DMS153 (cell line): ENCODE measurements around the gene CAPN9.
"Not testable (repeated sequence)": the region's sequence is repeated elsewhere in the genome, so short reads cannot be mapped to it uniquely, and the experiment has no call there.

Experiments used
- DNase-seq: peaks from one replicate; lab custom pipeline; 2025; lab: John Stamatoyannopoulos, UW

Gene CAPN9

GRCh38 chr1:230823931-230824381, 76.8 kb downstream of the CAPN9 start:
- DNase-seq = no peak

DNA sequence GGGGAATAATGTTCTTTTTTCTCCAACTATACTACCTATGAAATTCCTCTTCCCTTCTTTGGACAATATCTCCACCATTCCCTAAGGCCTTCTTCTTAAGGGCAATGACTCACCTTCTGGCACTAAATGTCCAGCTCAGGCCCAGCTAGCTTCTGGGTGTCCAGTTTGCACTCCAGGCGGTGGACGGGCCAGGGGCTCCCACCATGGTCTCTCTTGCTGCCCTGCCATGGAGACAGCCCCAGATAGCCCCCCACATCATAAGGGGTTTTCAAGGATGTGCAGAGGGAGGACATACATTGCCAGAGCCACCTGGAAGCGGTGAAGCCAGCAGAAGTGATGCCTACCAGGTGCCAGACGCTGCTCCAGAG, 77.3 kb downstream of the CAPN9 start:
- no peak for DNase-seq

DNA sequence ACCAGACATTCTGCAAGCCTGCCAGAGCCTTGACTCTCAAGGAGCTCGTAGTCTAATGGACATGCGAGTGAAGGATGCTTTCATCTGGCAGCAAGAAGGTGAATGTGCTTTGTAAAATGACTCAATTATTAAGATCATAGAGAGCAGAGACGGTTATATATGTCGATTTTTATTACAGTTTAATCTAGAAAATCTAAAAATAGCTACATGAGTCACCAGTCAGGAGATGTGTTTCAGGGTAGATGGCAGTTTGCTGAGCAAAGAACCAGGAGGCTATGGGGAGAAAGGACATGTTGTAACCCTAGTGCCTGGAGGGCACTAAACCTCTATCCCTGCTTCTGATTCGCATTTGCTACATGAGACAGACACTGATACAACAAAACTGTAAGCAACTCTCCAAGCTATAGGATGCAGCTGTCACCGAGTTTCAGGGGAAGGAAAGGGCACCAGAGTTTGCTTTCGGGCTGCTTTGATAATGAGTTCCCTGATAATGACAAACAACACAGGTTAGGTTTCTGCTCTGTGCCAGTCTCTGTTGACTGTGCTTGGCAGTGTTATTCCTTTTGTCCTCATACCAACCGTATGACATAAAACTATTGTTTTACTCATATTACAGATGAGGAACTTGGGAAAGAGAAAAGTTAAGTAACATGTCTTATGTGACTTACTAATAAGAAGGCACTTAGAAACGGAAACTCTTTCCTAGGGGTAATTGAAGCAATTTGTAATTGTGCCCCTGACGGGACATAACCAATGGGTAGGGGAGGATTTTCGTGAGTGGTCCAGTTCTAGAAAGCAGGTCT, 77.9 kb downstream of the CAPN9 start:
- DNase-seq = peak; percentile 30

- no peak for DNase-seq
These were observed 78.6 kb downstream of the CAPN9 start for GRCh38 chr1:230825761-230826160.

DNA sequence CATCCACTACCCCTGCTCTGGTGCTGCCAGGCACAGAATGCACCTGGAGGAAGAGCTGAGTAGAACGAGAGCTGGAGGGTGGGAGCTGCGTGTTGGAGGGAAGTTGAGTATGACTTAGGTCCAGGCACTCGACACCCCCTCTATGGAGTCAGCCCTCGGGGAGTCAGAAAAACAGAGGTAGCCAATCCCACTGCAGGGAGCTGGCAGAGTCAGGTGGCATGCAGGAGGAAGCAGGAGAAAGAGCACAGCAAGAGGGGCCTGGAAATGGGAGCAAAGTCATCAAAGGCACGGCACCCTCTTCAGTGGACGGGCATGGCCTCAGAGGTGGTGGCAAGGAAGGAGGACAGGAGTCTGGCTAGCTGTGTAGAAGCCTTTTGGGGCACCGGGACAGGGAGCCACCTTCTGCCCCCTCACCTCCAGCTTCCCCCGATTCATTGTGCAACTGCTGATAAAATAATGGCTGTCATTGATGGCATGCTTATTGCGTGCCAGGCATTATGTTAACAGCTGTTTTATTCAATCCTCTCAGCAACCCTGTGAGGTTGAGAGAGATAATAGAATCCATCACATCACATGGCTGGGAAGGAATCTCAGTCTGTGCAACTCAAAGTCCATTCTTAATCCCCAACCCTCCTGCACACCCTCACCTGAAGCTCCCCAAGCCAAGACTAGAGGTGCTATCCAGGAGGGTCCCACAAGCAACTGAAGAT, 79.1 kb downstream of the CAPN9 start:
- DNase-seq = no peak

DNA sequence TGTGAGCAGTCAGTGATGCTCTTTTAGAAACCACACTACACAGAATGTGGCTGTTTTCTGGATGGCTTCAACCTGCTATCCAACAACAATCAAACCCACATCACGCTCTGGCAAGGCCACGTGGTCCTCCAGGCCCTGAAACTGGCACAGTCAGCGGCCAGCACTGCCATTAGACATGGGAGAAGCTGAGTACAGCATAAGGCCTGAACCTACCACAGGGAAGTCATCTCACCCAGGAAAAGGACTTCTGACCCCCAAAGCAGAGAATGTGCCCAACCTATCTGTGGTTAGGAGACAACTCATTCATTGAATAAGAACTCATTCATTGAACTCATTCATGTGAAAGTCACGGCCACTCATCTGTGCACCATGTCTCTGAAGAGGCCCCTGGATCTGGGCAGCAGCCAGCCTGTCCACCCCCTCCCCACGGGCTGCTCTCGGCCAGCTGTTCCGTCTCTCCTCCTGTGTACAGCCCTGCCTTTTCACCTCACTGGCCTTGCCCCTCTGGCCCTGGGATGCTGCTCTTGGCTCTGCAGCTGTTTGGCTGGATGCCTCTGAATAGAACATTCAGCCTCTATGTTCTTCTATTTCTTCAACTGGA, 80.0 kb downstream of the CAPN9 start:
- no peak for DNase-seq

GRCh38 chr1:230827801-230828200, 80.6 kb downstream of the CAPN9 start:
- DNase-seq = no peak

- no peak for DNase-seq
These were observed 81.2 kb downstream of the CAPN9 start for GRCh38 chr1:230828421-230828820.

DNA sequence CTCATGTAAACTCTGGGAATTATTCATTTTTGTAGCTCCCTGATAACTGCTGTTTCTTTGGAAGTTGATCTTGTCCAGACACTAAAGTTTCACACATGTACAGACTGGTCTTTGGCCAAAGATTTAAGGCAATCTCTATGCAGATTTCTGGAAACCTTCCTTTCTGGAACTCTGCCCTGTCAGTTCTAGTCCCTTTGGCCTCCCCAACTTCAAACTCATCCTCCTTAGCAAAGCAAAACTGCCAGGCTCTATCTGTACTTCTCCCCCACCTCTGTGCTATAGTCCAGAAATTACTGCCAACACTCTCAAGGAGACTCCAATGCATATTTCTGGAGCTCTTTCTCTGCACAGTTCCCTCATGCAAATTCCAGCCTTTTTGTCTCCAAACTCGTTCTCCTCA, 84.6 kb downstream of the CAPN9 start:
- no peak for DNase-seq

DNA sequence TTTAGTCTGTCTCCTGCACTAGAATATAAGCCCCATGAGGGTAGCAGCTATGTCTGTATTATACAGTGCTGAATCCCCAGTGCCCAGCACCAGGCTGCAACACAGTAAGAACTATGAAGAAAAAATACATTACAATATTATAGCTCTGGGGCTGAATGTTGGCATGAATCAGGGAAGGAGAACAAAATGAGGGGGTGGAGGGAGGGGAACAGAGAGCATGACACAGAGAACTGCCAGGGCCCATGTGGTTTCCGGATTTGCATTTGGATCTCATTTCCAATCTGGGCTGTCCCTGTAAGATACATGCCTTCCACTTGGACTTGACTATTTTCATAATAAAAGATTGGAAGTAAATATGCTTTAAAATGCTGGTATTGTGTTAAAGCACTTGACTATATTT, 85.3 kb downstream of the CAPN9 start:
- no peak for DNase-seq

- no peak for DNase-seq
These were observed 86.3 kb downstream of the CAPN9 start for GRCh38 chr1:230833511-230833910.

- no peak for DNase-seq
These were observed 87.1 kb downstream of the CAPN9 start for GRCh38 chr1:230834292-230834691.

- DNase-seq = no peak
These were observed 89.2 kb downstream of the CAPN9 start for GRCh38 chr1:230836347-230836746.

- no peak for DNase-seq
These were observed 89.6 kb downstream of the CAPN9 start for GRCh38 chr1:230836793-230837192.

DNA sequence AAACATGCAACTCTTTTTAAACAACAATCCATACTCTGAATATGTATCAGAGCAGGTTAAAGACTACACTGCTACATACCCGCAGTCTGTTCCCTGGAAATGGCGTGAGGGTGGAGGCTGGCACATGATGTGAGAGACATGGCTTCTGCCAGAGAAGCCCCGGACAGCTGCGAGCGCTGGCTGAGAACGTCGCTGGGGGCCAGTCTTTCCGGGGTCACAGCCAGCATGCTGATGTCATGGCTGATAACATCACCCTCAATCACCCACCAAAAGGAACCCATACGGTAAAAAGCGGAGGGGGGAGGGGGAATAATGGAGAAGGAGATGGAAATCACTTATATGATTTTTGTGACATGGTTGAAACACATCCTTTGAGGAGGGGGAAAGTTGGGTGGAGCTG, 92.0 kb downstream of the CAPN9 start:
- no peak for DNase-seq

GRCh38 chr1:230842801-230843200, 95.6 kb downstream of the CAPN9 start:
- no peak for DNase-seq

DNA sequence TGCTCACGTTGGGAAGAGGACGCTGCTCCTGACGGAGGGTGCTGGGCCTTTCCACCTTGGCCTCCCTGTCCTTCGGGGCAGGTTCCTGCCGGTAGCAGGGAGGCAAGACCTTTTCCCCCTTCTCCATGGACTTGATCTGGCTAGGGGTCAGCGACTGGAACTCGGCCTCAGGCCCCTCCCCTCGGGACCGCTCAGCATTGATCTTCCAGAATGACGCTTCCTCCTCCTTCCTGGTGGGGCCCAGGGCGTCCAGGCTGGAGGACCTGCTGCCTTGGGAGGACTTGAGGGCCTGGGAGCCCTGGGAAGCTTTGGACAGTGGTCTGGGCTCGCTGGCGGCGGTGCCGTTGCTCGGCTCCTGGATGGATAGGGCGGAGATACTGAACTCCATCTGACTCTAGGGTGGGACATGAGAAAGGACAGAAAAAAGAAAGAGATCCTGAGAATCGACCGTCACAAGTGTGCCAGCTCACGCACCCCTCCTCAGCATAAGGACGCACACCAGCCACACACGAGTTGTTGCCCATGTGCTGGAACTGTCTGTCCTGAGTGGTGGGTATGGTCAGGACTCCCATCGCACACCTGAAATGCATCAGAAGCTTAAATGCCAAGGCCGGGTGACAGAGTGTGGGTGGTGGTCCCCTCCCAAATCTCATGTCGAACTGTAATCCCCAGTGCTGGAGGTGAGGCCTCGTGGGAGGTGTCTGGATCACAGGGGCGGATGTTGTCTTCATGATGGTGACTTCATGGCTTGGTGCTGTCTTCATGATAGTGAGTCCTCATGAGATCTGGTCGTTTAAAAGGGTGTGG, 96.5 kb downstream of the CAPN9 start:
- DNase-seq = no peak

GRCh38 chr1:230844561-230844960, 97.4 kb downstream of the CAPN9 start:
- no peak for DNase-seq

DNA sequence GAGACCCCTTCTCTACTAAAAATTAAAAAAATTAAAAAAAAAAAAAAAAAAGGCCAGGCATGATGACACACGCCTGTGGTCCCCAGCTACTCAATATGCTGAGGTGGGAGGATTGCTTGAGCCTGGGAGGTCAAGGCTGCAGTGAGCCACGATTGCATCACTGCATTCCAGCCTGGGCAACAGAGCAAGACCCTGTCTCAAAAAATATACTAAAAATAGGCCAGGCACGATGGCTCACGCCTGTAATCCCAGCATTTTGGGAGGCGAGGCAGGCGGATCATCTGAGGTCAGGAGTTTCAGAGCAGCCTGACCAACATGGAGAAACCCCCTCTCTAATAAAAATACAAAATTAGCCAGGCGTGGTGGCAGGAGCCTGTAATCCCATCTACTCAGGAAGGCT, 98.0 kb downstream of the CAPN9 start:
- not testable (repeated sequence) for DNase-seq

- no peak for DNase-seq
These were observed 101.0 kb downstream of the CAPN9 start for GRCh38 chr1:230848235-230848634.

- DNase-seq = no peak
These were observed 102.5 kb downstream of the CAPN9 start for GRCh38 chr1:230849451-230850224.

DNA sequence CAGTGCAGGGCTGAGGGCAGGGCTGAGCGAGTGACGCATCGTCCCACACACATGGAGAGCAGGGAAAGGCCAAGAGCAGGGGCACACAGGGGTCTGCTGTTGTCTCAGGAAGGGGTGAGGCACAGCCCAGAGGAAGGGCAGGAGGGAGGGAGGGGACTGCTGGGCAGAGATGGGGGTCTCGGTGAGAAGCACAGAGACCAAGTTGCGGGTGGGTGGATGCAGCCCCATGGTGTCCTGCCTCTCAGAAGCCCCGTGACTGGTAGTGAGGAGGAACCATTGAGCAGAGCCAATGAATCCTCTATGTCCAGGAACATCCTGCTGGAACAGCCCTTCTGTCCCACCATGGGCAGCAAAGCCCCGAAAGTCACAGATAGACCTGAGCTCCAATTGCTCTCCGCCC, 103.4 kb downstream of the CAPN9 start:
- DNase-seq = no peak
